ENCODE data around the gene NKX2-2. TPM values are rescaled to one million over a fixed set of nuclear protein-coding genes. Genes with fewer than 3 reads are reported as not detected.

Gene NKX2-2
- total and polyA plus RNA-seq, 2 of the 4 experiments (the other 2 are of a cell fraction) = not detected

- Histone ChIP-seq H2AK9ac (replicated peaks; ENCODE audit: low read depth, low read length, poor library complexity) (no peak overlapping the region), H3K4me3 (ENCODE audit: insufficient read depth, low read depth, low read length) (no peak overlapping the region), H3K27ac (ENCODE audit: insufficient read depth, low read length) (no peak overlapping the region), H3K4me1 (ENCODE audit: control insufficient read depth, insufficient read depth, low read length) (no peaks in the 10 kb centered on the region; the same call in 1 of the 2 replicates), H3K18ac (ENCODE audit: low read depth, low read length) (no peak overlapping the region), H3K27me3 (ENCODE audit: control insufficient read depth, insufficient read depth, low read length) (peaks cover 54% of the 10 kb centered on the region), H3K9ac (ENCODE audit: low read depth, low read length) (no peak overlapping the region), H3K79me1 (ENCODE audit: low read depth in 1 of 2, low read length in 2 of 2) (no peaks in the 10 kb centered on the region), H2BK15ac (ENCODE audit: low read depth, low read length) (no peak overlapping the region), H3K36me3 (ENCODE audit: control insufficient read depth, insufficient read depth, low read length) (no peaks in the 10 kb centered on the region), H4K91ac (ENCODE audit: insufficient read depth, low read depth, low read length) (no peak overlapping the region), H3K4me2 (ENCODE audit: low read depth, low read length) (no peak overlapping the region), H4K20me1 (ENCODE audit: insufficient read depth, low read length) (no peaks in the 10 kb centered on the region; the same call in 1 of the 2 replicates), H3K23ac (ENCODE audit: low read depth, low read length) (no peak overlapping the region), H2AFZ (replicated peaks; ENCODE audit: low read length, poor library complexity) (no peak overlapping the region), H4K8ac (ENCODE audit: low read depth in 2 of 2, low read length in 2 of 2) (no peak overlapping the region), H3K9me1 (ENCODE audit: insufficient read depth, low read length) (no peaks in the 10 kb centered on the region), H3K14ac (replicated peaks; ENCODE audit: low read depth, low read length) (no peak overlapping the region), H2BK20ac (ENCODE audit: low read depth, low read length) (no peak overlapping the region), H2BK5ac (ENCODE audit: low read depth, low read length, poor library complexity, severe bottlenecking) (no peak overlapping the region), H2BK120ac (ENCODE audit: low read depth, low read length) (no peak overlapping the region), H4K5ac (ENCODE audit: low read depth, low read length) (no peak overlapping the region), H2AK5ac (ENCODE audit: low read depth, low read length) (no peak overlapping the region), H3K56ac (ENCODE audit: extremely low read depth, insufficient read depth, low read length) (no peak overlapping the region), H3K4ac (ENCODE audit: low read depth, low read length) (no peak overlapping the region), H3K9me3 (ENCODE audit: control insufficient read depth, insufficient read depth, low read length) (no peaks in the 10 kb centered on the region)
- no peak for ATAC-seq (ENCODE audit: low read depth)
- no TSS peak for BruUV-seq (replicated peaks)
- in situ Hi-C loops (cut with MboI; ENCODE audit: low sequenced_read_pairs) (loop anchor here (5.0 kb wide), 2 partner anchors 266 to 641 kb away; no protein-coding TSS in a partner anchor), dilution Hi-C loops (cut with HindIII; ENCODE audit: low sequenced_read_pairs, unreplicated experiment) (no loop called here), intact Hi-C loops (cut with micrococcal nuclease) (no loop called here)
- ChIA-PET CTCF (interaction anchor here (1.1 to 2.7 kb wide), 3 partner anchors 65 to 455 kb away, joined by 3 to 16 read pairs (median 4); no protein-coding TSS in a partner anchor), POLR2A (ENCODE audit: unreplicated experiment) (no interaction called here)
- TF ChIP-seq RCOR1 (IDR thresholded peaks at IDR 0.05; ENCODE audit: insufficient replicate concordance, low read length) (no peak), RAD21 (IDR thresholded peaks at IDR 0.05; ENCODE audit: low read length) (no peak), MAZ (IDR thresholded peaks at IDR 0.05; ENCODE audit: borderline replicate concordance, low read depth, low read length) (no peak), USF2 (IDR thresholded peaks at IDR 0.05; ENCODE audit: low read depth, low read length) (no peak), CHD1 (IDR thresholded peaks at IDR 0.05; ENCODE audit: low read depth, low read length) (no peak), MXI1 (IDR thresholded peaks at IDR 0.05; ENCODE audit: borderline replicate concordance, low read depth, low read length) (no peak), POLR2A (IDR thresholded peaks at IDR 0.05; ENCODE audit: low read depth, low read length) (no peak), NFE2L2 (IDR thresholded peaks at IDR 0.05; ENCODE audit: low read depth, low read length) (no peak)
- DNase-seq = peak; percentile 14
- WGBS, 2 experiments (ENCODE audit: extremely low coverage in 2 of 2, insufficient read length in 1 of 2) = no CpG with 5 or more reads among the region's 4 CpGs
These were observed 10.5 kb downstream of the NKX2-2 start for GRCh38 chr20:21503345-21503744.
